GM12878 (cell line): ENCODE results near the gene ATP5ME. TPM values are rescaled to one million over a fixed set of nuclear protein-coding genes. Genes with fewer than 3 reads are reported as not detected.

ENCODE experiments used
- ATAC-seq: fragments of 200-7000 bp; cut with Tn5 transposase; 3 replicates; pipeline ENCODE4 v1.9.1; 2020; ENCODE audit warnings: mild to moderate bottlenecking, moderate library complexity
- BruUV-seq: library from RNA; stranded (reverse); fragments of 400-500 nt; replicated peaks from 2 replicates; lab custom pipeline; 2021; lab: Mats Ljungman, UMichigan
- CTCF ChIA-PET: fragments of 300-600 bp; sonication (Branson Sonifier 250); formaldehyde crosslinking; extraction: SDS; loops from one replicate; lab custom pipeline; 2021; ENCODE audit warnings: inconsistent platforms; lab: Yijun Ruan, JAX
- POLR2A ChIA-PET: fragments of 350-600 bp; formaldehyde crosslinking; extraction: SDS; loops from one replicate; lab custom pipeline; 2021; ENCODE audit warnings: inconsistent platforms; lab: Charles Lee
- RAD21 ChIA-PET: fragments of 300-600 bp; sonication (Branson Sonifier 250); formaldehyde crosslinking; loops from one replicate; lab custom pipeline; 2023; ENCODE audit warnings: antibody characterized with exemption; ENCODE audit not compliant: unreplicated experiment; lab: Charles Lee
- SMC1A ChIA-PET: fragments of 300-600 bp; sonication (Branson Sonifier 250); formaldehyde crosslinking; loops from one replicate; lab custom pipeline; 2023; ENCODE audit not compliant: unreplicated experiment, uncharacterized antibody; lab: Charles Lee
- DNase-seq: peaks from one replicate; pipeline ENCODE4 v3.0.0-alpha.2; 2011; ENCODE audit warnings: low read depth, low spot score
- FAIRE-seq: peaks from 3 replicates; lab custom pipeline; 2011; peaks lifted over from hg19 to GRCh38; lab: Jason Lieb, UNC
- H2AFZ ChIP-seq: 2 replicates; pipeline ENCODE4 v1.6.0; 2011; ENCODE audit warnings: low read depth, low read length, control low read depth; ENCODE audit not compliant: control insufficient read depth
- H3K27ac ChIP-seq: 2 replicates; pipeline ENCODE4 v1.5.1; 2011; ENCODE audit warnings: control low read depth; ENCODE audit not compliant: control insufficient read depth, insufficient read depth
- H3K27me3 ChIP-seq, 2 experiments: replicated peaks in 1 of 2; 2 replicates each; pipeline versions ENCODE4 v1.6.0 to v1.6.1; 2011; ENCODE audit warnings: low read length in 1 of 2; ENCODE audit not compliant: control insufficient read depth in 2 of 2, insufficient read depth in 2 of 2
- H3K36me3 ChIP-seq, 2 experiments: 2 replicates each; pipeline ENCODE4 v1.5.1; 2011; ENCODE audit warnings: low read length in 1 of 2; ENCODE audit not compliant: control insufficient read depth in 2 of 2, insufficient read depth in 2 of 2
- H3K4me1 ChIP-seq: 2 replicates; pipeline ENCODE4 v1.6.1; 2011; ENCODE audit warnings: mild to moderate bottlenecking, low read length, moderate library complexity, mixed read lengths; ENCODE audit not compliant: control insufficient read depth, insufficient read depth
- H3K4me2 ChIP-seq: 2 replicates; pipeline ENCODE4 v1.6.0; 2011; ENCODE audit warnings: control low read depth; ENCODE audit not compliant: control insufficient read depth, insufficient read depth
- H3K4me3 ChIP-seq: fragments of 200-600 bp; sonication (generic); 2 replicates; pipeline ENCODE4 v1.5.1; 2016
- H3K79me2 ChIP-seq: 2 replicates; pipeline ENCODE4 v1.6.0; 2011; ENCODE audit warnings: low read length; ENCODE audit not compliant: control insufficient read depth, insufficient read depth
- H3K9ac ChIP-seq: 2 replicates; pipeline ENCODE4 v1.8.0; 2011; ENCODE audit warnings: low read length, control low read depth, mixed read lengths; ENCODE audit not compliant: control insufficient read depth, insufficient read depth
- H3K9me3 ChIP-seq: replicated peaks from 3 replicates; pipeline ENCODE4 v1.5.1; 2011; ENCODE audit warnings: mild to moderate bottlenecking, low read length; ENCODE audit not compliant: control insufficient read depth, insufficient read depth
- H4K20me1 ChIP-seq: 2 replicates; pipeline ENCODE4 v1.6.0; 2011; ENCODE audit not compliant: control insufficient read depth, insufficient read depth
- ASH2L ChIP-seq: fragments of 300-600, 200-600 bp; sonication (generic); IDR thresholded peaks from 2 replicates; pipeline ENCODE4 v1.6.1; 2017; ENCODE audit warnings: low read depth, mild to moderate bottlenecking, borderline replicate concordance
- BHLHE40 ChIP-seq, 2 experiments: fragments of 450-650 bp in 1 of 2; IDR thresholded peaks; 2 replicates each; pipeline ENCODE4 v1.6.1; 2011 to 2017; ENCODE audit warnings: low read depth in 2 of 2, borderline replicate concordance in 1 of 2, improper control_type of control experiment in 1 of 2, low read length in 1 of 2, mild to moderate bottlenecking in 1 of 2
- BMI1 ChIP-seq: fragments of 450-650 bp; IDR thresholded peaks from 2 replicates; pipeline ENCODE4 v1.6.1; 2016; ENCODE audit warnings: mild to moderate bottlenecking, moderate library complexity, borderline replicate concordance
- CHD1 ChIP-seq: IDR thresholded peaks from 2 replicates; pipeline ENCODE4 v1.6.1; 2012; ENCODE audit warnings: low read depth, low read length, improper control_type of control experiment
- EP300 ChIP-seq, 2 experiments: fragments of 150-350 bp in 1 of 2; IDR thresholded peaks; 2 replicates each; pipeline ENCODE4 v1.6.1; 2011 to 2012; ENCODE audit warnings: low read depth in 2 of 2, low read length in 2 of 2, borderline replicate concordance in 1 of 2, improper control_type of control experiment in 1 of 2, inconsistent platforms in 1 of 2; ENCODE audit not compliant: control insufficient read depth in 1 of 2
- EZH2 ChIP-seq: IDR thresholded peaks from 2 replicates; pipeline ENCODE4 v1.6.1; 2012; ENCODE audit warnings: low read depth, mild to moderate bottlenecking, control low read depth, inconsistent platforms, low read length, borderline replicate concordance; ENCODE audit not compliant: control insufficient read depth
- IKZF1 ChIP-seq: fragments of 450-650 bp; conservative IDR thresholded peaks from 2 replicates; pipeline ENCODE4 v1.6.1; 2017; ENCODE audit warnings: antibody characterized with exemption, mild to moderate bottlenecking
- JUND ChIP-seq: IDR thresholded peaks from 2 replicates; pipeline ENCODE4 v1.6.1; 2012; ENCODE audit warnings: low read depth, mild to moderate bottlenecking, low read length, improper control_type of control experiment, moderate library complexity
- NFYA ChIP-seq: IDR thresholded peaks from 2 replicates; pipeline ENCODE4 v1.6.1; 2011; ENCODE audit warnings: low read depth, mild to moderate bottlenecking, low read length, improper control_type of control experiment, borderline replicate concordance
- PAX8 ChIP-seq: fragments of 450-650 bp; IDR thresholded peaks from 2 replicates; pipeline ENCODE4 v1.6.1; 2017; ENCODE audit warnings: mild to moderate bottlenecking, moderate library complexity
- SMC3 ChIP-seq: IDR thresholded peaks from 2 replicates; pipeline ENCODE4 v1.6.1; 2011; ENCODE audit warnings: low read length, improper control_type of control experiment, borderline replicate concordance
- SP1 ChIP-seq: IDR thresholded peaks from one replicate; pipeline ENCODE4 v1.6.1; 2011; ENCODE audit warnings: low read depth, low read length
- ZBTB40 ChIP-seq: fragments of 450-650 bp; IDR thresholded peaks from 2 replicates; pipeline ENCODE4 v1.6.1; 2016; ENCODE audit warnings: mild to moderate bottlenecking, moderate library complexity, borderline replicate concordance
- ZNF274 ChIP-seq: IDR thresholded peaks from one replicate; pipeline ENCODE4 v1.8.0; 2011; ENCODE audit not compliant: insufficient read length, insufficient read depth
- WGBS: methylation state at CpG from one replicate; pipeline ENCODE4 v1.1.6; 2016; ENCODE audit warnings: low lambda C conversion rate; ENCODE audit not compliant: insufficient replicate concordance, insufficient coverage; ENCODE audit errors: missing lambda C conversion rate; 5-methylcytosine and 5-hydroxymethylcytosine counted together
- in situ Hi-C: fragments of 300-500 bp; cut with MboI; formaldehyde crosslinking; loops from 9 replicates; pipeline ENCODE4 v1.14.3; 2018; ENCODE audit warnings: mixed read lengths
- intact Hi-C: fragments of 100-400 bp; cut with micrococcal nuclease; formaldehyde crosslinking; loops from one replicate; pipeline ENCODE4 v1.14.2; 2022; ENCODE audit not compliant: unreplicated experiment
- polyA plus RNA-seq, 11 experiments: library from polyadenylated mRNA; depleted of rRNA in 4 of 11; unstranded in 6 of 11; stranded (reverse) in 5 of 11; fragments of >200 nt; fragmentation: Nextera tagmentation in 4 of 11; fragmentation: Illumina TruSeq in 1 of 11; extraction: Ambion mirVana in 4 of 11; extraction: Trizol in 1 of 11; gene quantifications; 1 replicate in 1 of 11; 2 replicates in 10 of 11; pipeline versions ENCODE4 v1.2.1 to v1.2.3, GENCODE V29; 2011 to 2016; ENCODE audit warnings: inconsistent platforms in 2 of 11, missing spikeins in 2 of 11, low read depth in 1 of 11
- total RNA-seq, 4 experiments: library from RNA; depleted of rRNA in 3 of 4; stranded (reverse); fragments of >200 nt in 3 of 4; fragmentation: Illumina TruSeq in 1 of 4; extraction: Trizol in 1 of 4; gene quantifications; 2 replicates each; pipeline versions ENCODE4 v1.2.1 to v1.2.3, GENCODE V29; 2013 to 2021

Gene ATP5ME
- total and polyA plus RNA-seq, 10 of the 15 experiments (the other 5 are each of a cell fraction or from before 2014, with no cell fraction given): 279 to 2,374 (median 509) TPM

- RAD21 ChIA-PET: no interaction called here
- CTCF ChIA-PET: interaction anchor here (0.5 kb wide), 1 partner anchor 698 kb away, joined by 3 read pairs; no protein-coding TSS in a partner anchor
- no peak overlapping the region for H3K4me2 ChIP-seq
- H3K4me3 ChIP-seq: no peak overlapping the region
- no peak for DNase-seq
- no peak overlapping the region for H2AFZ ChIP-seq
- intact Hi-C loops (no loop called here), in situ Hi-C loops (no loop called here)
- no peaks in the 10 kb centered on the region for H3K4me1 ChIP-seq
- no peaks in the 10 kb centered on the region for H3K36me3 ChIP-seq
- FAIRE-seq: no peak
- ATAC-seq: no peak
- H3K27me3 ChIP-seq: no peaks in the 10 kb centered on the region
- H3K79me2 ChIP-seq: no peaks in the 10 kb centered on the region
- POLR2A ChIA-PET: no interaction called here
- no TSS peak for BruUV-seq
- no peak overlapping the region for H3K27ac ChIP-seq
- 54% methylated on average over 12 of the region's 13 CpGs for WGBS
- SMC1A ChIA-PET: no interaction called here
- H3K9me3 ChIP-seq: no peaks in the 10 kb centered on the region; the same call in 2 of the 3 replicates
- H4K20me1 ChIP-seq: no peaks in the 10 kb centered on the region
- no peak for TF ChIP-seq JUND
- no peak for TF ChIP-seq EZH2
- no peak for TF ChIP-seq NFYA
- no peak overlapping the region for H3K9ac ChIP-seq
Measured at GRCh38 chr4:647481-647880, 26.6 kb downstream of the ATP5ME start.

GRCh38 chr4:646460-646859, 27.6 kb downstream of the ATP5ME start:
- Histone ChIP-seq H4K20me1 (no peaks in the 10 kb centered on the region), H2AFZ (no peak overlapping the region), H3K27ac (no peak overlapping the region), H3K9me3 (no peaks in the 10 kb centered on the region; the same call in 2 of the 3 replicates), H3K36me3 (no peaks in the 10 kb centered on the region), H3K9ac (no peak overlapping the region), H3K4me1 (no peaks in the 10 kb centered on the region), H3K27me3 (no peaks in the 10 kb centered on the region), H3K79me2 (no peaks in the 10 kb centered on the region), H3K4me3 (no peak overlapping the region), H3K4me2 (no peak overlapping the region)
- CTCF ChIA-PET: no interaction called here
- WGBS: 91% methylated on average over 32 of the region's 32 CpGs
- in situ Hi-C loops (no loop called here), intact Hi-C loops (no loop called here)
- POLR2A ChIA-PET: no interaction called here
- SMC1A ChIA-PET: no interaction called here
- no peak for FAIRE-seq
- TF ChIP-seq ZNF274 (no peak), ZBTB40 (no peak), IKZF1 (no peak), CHD1 (no peak), BMI1 (no peak), SP1 (no peak), SMC3 (no peak), PAX8 (no peak), BHLHE40 (IDR thresholded peaks at IDR 0.05; ENCODE audit: borderline replicate concordance in 1 of 2, low read depth in 2 of 2, low read length in 1 of 2) (no peak), ASH2L (no peak), EP300 (IDR thresholded peaks at IDR 0.05; ENCODE audit: borderline replicate concordance in 1 of 2, control insufficient read depth in 1 of 2, low read depth in 2 of 2, low read length in 2 of 2) (no peak)
- RAD21 ChIA-PET: no interaction called here
- no peak for ATAC-seq
- no peak for DNase-seq
- BruUV-seq: no TSS peak
